ENCODE measurements around the gene WDFY4.

WDFY4 gene

GRCh38 chr10:49005270-49005669 is 320.6 kb downstream of the WDFY4 start:
- ATAC-seq, result no peak
- TF ChIP-seq CSRNP3 (CRISPR knock-in tag; IDR thresholded peaks at IDR 0.05) (no peak), TOX (CRISPR knock-in tag; IDR thresholded peaks at IDR 0.05; ENCODE audit: borderline replicate concordance) (no peak), ZNF565 (CRISPR knock-in tag; conservative IDR thresholded peaks at IDR 0.05; ENCODE audit: low read depth) (no peak), ARNTL (CRISPR knock-in tag; IDR thresholded peaks at IDR 0.05; ENCODE audit: borderline replicate concordance, low read depth) (no peak), SNAI2 (CRISPR knock-in tag; IDR thresholded peaks at IDR 0.05) (no peak), OSR1 (CRISPR knock-in tag; IDR thresholded peaks at IDR 0.05) (no peak), CSDC2 (CRISPR knock-in tag; IDR thresholded peaks at IDR 0.05) (no peak), GLIS3 (CRISPR knock-in tag; IDR thresholded peaks at IDR 0.05) (no peak), ZNF8 (CRISPR knock-in tag; IDR thresholded peaks at IDR 0.05) (no peak), ZFP3 (CRISPR knock-in tag; IDR thresholded peaks at IDR 0.05) (no peak), TSHZ2 (CRISPR knock-in tag; IDR thresholded peaks at IDR 0.05) (no peak), ZNF70 (CRISPR knock-in tag; IDR thresholded peaks at IDR 0.05) (no peak), ISL1 (CRISPR knock-in tag; IDR thresholded peaks at IDR 0.05) (no peak), ESRRG (CRISPR knock-in tag; IDR thresholded peaks at IDR 0.05) (no peak), ZFP30 (CRISPR knock-in tag; IDR thresholded peaks at IDR 0.05) (no peak), ZC3H10 (CRISPR knock-in tag; IDR thresholded peaks at IDR 0.05) (no peak), PPARA (CRISPR knock-in tag; IDR thresholded peaks at IDR 0.05; ENCODE audit: borderline replicate concordance) (no peak)

GRCh38 chr10:49007129-49007528 is 322.5 kb downstream of the WDFY4 start:
- TF ChIP-seq ZC3H10 (CRISPR knock-in tag; IDR thresholded peaks at IDR 0.05) (no peak), ZNF8 (CRISPR knock-in tag; IDR thresholded peaks at IDR 0.05) (no peak), ZNF565 (CRISPR knock-in tag; conservative IDR thresholded peaks at IDR 0.05; ENCODE audit: low read depth) (no peak), POU6F1 (CRISPR knock-in tag; IDR thresholded peaks at IDR 0.05; ENCODE audit: borderline replicate concordance, low read depth) (no peak), ESRRG (CRISPR knock-in tag; IDR thresholded peaks at IDR 0.05) (no peak), ZFP3 (CRISPR knock-in tag; IDR thresholded peaks at IDR 0.05) (no peak), TCF4 (CRISPR knock-in tag; IDR thresholded peaks at IDR 0.05; ENCODE audit: borderline replicate concordance) (no peak), PATZ1 (CRISPR knock-in tag; IDR thresholded peaks at IDR 0.05; ENCODE audit: borderline replicate concordance) (no peak), CSDC2 (CRISPR knock-in tag; IDR thresholded peaks at IDR 0.05) (no peak), CREB5 (CRISPR knock-in tag; IDR thresholded peaks at IDR 0.05; ENCODE audit: low read depth) (no peak), ZNF70 (CRISPR knock-in tag; IDR thresholded peaks at IDR 0.05) (no peak), BACH2 (CRISPR knock-in tag; IDR thresholded peaks at IDR 0.05; ENCODE audit: borderline replicate concordance) (no peak), TOX (CRISPR knock-in tag; IDR thresholded peaks at IDR 0.05; ENCODE audit: borderline replicate concordance) (no peak), TSHZ2 (CRISPR knock-in tag; IDR thresholded peaks at IDR 0.05) (no peak), SNAI2 (CRISPR knock-in tag; IDR thresholded peaks at IDR 0.05) (no peak)
- ATAC-seq, result no peak
